Raji (cell line): ENCODE measurements around the gene RASD2.

Experiments used
- POLR2A ChIP-seq: IDR thresholded peaks from 2 replicates; pipeline ENCODE4 v1.6.1; 2011; ENCODE audit warnings: low read depth, low read length, control low read depth; ENCODE audit not compliant: insufficient read depth

Gene RASD2

GRCh38 chr22:35518811-35519210 lies 21.8 kb upstream of the RASD2 start:
- TF ChIP-seq POLR2A: no peak

GRCh38 chr22:35519306-35520000 lies 21.2 kb upstream of the RASD2 start:
- no peak for TF ChIP-seq POLR2A

- no peak for TF ChIP-seq POLR2A
These were observed 19.0 kb upstream of the RASD2 start for GRCh38 chr22:35521358-35522224.

- TF ChIP-seq POLR2A: no peak
These were observed 18.1 kb upstream of the RASD2 start for GRCh38 chr22:35522225-35523149.

GRCh38 chr22:35523167-35523947 lies 17.3 kb upstream of the RASD2 start:
- no peak for TF ChIP-seq POLR2A

- no peak for TF ChIP-seq POLR2A
These were observed 15.5 kb upstream of the RASD2 start for GRCh38 chr22:35524966-35525686.

- TF ChIP-seq POLR2A: no peak
These were observed 14.8 kb upstream of the RASD2 start for GRCh38 chr22:35525687-35526332.

- TF ChIP-seq POLR2A: no peak
These were observed 14.2 kb upstream of the RASD2 start for GRCh38 chr22:35526333-35526979.

GRCh38 chr22:35528927-35529326 lies 11.7 kb upstream of the RASD2 start:
- TF ChIP-seq POLR2A: no peak

- TF ChIP-seq POLR2A: no peak
These were observed 9.9 kb upstream of the RASD2 start for GRCh38 chr22:35530700-35531099.

GRCh38 chr22:35531202-35531601 lies 9.4 kb upstream of the RASD2 start:
- TF ChIP-seq POLR2A: no peak

GRCh38 chr22:35531676-35532075 lies 9.0 kb upstream of the RASD2 start:
- no peak for TF ChIP-seq POLR2A

GRCh38 chr22:35533365-35534029 lies 7.1 kb upstream of the RASD2 start:
- no peak for TF ChIP-seq POLR2A

- no peak for TF ChIP-seq POLR2A
These were observed 6.5 kb upstream of the RASD2 start for GRCh38 chr22:35534091-35534490.
